ENCODE measurements around the gene TMEM59L.

Gene TMEM59L

DNA sequence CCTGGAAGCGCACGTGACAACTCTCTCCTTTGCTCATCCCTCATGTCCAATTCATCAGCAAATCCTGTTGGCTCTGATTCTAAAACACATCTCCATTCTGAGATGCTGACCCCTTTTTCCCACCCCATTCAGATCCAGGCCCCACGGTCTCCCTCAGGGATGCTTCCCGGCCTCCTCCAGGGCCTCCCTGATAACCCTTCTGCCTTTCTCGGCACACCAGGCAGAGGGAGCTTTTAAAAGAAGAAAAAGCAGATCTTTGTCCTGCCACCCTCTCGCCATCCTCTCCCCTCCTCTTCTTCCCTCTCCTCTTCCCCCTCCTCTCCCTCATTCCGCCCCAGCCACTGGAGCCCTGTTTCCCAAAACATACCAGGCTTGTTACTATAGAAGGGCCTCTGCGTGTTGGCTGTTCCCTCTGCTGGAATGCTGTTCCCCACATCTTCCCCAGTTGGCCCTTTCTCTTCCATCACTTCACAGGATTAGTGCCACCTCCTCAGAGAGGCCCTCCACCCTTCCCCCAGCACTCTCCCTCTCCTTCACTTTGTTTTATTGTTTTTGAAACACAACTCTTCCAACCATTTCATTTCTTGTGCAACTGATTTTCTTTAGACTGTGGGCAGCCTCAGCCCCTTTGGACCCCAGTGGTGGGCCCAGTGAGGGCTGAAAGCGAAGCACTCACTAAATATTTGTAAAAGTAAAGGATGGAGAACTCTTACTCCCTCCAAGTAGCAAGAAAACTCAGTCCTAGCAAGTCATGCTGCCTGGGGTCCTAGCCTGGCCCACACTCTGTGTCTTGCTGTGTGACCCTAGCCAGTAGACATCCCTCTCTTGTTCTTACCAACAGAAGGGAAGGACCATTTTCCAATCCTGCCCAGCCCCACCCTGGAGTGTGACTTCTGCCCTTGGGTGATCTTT, 3.6 kb upstream of the TMEM59L start:
- DNase-seq (ENCODE audit: low read depth): no peak

DNA sequence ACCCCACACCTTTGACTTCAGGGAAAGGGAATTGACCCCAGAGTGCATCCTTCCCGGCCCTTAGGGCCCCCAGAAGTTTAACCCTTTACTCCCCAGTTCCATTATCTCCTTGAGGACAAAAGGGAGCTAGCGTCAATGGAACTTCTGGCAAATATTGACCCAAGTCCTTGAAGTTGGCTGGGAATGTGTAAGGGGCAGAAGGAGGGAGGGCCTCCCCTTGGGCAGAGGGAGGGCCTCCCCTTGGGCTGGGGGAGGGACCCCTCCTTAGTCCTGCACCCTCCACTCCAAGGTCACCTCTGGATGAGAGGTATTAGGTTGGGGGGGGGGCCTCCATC, 3.0 kb upstream of the TMEM59L start:
- DNase-seq (ENCODE audit: low read depth): no peak

DNA sequence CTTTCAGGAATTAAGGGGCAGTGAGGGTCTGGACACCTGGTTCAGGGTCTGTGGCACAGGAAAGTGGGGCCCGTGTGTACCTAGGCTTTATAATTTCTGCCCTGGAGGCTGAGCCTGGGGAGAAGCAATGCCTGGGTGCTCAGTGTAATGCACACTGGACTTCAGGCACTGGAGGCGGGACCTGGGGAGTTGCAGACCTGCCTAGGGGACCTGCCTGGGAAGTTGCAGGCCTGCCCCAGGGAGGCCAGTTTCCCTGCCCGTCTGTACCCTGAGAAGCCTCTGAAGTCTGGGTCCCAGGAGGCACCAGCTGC, 2.5 kb upstream of the TMEM59L start:
- DNase-seq (ENCODE audit: low read depth): no peak

DNA sequence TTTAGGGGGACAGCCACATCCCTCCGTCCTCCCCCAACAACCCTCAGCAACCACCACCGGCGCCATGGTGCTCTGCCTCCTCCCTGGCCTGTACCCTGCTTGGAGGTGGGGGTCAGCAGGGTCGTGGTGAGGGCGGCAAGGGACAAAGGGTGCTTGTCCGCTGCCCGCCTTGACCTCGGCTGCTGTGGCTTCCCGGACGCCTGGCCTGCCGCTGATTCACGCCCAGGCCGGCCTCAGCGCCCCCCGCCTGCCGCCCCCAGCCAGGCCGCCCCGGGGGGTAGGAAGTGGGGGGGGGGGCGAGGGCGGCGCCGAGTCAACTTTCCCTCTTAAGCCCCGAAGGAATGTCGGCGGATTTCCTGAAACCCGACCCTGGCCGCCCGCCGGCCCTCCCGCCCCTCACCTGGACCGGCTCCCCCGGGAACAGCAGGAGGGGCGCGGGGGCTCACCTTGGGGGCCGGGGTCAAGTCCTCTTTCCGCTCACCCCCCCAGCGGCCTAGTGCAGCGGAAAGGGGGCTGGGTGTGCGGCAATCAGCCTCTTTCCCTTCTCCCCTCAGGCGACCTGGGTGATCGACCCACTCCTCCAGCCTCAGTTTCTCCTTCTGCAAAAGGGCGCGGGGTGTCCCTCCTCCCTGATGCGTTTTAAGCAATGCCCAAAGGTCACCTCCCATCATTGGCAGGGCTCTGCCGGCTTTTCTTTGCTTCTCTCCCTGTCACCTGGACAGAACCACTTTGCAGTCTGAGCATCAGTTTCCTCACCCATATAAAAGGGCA, 1.9 kb upstream of the TMEM59L start:
- no peak for DNase-seq (ENCODE audit: low read depth)

DNA sequence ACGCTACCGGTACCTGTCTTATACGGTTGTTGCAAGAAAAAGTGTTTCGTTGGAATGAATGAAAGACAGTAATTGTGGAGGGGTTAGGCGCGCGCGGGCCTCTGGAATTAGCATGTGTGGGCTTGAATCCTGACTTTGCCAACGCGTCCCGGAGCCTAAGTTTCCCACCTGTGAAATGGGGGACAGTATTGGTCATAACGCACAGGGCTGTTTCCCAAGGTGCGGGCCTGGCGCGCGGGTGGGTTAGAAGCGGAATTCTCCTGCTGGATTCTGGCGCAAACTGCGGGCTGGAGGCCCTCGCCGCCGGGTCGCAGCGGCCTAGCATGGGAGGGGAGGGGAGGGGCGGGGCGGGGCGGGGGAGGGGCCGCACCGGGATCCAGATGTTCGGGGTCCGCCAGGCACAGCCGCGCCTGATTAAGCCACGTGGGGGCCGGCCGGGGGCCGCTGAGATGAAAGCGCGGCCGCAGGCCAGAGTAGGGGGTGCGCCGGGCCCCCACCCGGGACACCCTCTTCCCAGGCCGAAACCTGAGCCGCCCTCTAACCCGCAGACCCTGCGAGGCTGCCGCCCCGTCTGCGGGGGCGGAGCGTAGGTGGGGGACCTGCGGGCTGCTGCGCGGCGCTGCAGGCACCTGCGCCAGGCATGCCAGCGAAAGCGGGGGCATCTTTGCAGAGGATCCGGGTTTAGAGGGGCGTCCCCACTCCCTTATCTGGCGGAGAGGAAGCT, 1.2 kb upstream of the TMEM59L start:
- no peak for DNase-seq (ENCODE audit: low read depth)

DNA sequence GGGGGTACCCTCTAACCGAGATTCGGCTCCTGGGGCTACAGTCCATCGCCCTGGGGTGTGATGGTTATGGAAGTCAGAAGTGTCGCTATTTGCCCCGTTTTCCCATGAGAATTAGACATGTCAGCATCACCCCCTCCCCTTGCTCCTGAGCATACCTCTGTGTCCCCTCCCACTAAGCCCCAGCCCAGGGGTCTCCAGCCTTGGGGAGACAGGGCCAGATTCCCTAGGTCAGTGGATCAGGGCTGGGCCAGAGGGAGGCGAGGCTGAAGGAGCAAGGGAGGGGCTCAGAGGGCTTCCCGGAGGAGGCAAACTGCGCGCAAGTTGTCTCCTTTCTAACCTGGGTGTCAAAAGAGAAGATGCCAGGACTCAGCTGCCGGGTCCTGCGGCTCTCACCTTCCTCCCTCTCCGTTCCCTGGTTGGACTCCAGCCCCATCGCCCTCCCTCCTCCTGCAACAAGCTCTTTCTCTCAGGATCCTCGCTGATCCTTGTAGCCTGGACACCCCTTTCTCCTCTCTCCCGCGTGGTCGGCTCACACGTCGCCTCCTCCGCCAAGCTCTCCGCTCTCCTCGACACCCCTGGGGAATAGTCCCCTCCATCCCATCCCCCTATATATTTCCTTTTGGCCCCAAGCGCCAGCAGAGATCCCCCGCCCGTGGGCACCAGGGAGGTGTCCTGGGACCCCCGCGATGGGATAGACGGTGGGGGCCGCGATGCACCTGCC, 459 bp upstream of the TMEM59L start:
- no peak for DNase-seq (ENCODE audit: low read depth)

DNA sequence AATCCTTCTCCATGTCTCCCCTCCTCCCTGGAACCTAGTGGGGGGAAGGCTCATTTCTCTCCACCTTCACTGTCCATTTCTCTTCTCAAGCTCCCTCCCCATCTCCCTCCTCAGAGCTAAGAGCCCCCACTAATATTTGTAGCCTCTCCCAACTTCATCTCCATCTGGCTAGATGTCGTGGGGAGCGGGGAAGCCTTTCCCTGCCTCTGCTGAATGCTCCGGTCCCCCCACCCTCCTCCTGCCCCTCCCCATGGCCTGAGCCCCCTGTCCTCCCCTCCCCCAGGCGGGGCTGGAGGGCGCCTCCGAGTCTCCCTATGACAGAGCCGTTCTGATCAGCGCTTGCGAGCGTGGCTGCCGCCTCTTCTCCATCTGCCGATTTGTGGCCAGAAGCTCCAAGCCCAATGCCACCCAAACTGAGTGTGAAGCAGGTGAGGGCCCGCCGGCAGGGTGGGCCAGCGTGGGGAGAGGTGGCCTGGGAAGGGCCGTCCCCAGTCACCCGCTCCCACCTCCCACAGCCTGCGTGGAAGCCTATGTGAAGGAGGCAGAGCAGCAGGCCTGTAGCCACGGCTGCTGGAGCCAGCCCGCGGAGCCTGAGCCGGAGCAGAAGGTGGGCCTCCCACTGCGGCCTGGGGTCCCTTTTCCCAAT, 1.0 kb downstream of the TMEM59L start:
- no peak for DNase-seq (ENCODE audit: low read depth)

DNA sequence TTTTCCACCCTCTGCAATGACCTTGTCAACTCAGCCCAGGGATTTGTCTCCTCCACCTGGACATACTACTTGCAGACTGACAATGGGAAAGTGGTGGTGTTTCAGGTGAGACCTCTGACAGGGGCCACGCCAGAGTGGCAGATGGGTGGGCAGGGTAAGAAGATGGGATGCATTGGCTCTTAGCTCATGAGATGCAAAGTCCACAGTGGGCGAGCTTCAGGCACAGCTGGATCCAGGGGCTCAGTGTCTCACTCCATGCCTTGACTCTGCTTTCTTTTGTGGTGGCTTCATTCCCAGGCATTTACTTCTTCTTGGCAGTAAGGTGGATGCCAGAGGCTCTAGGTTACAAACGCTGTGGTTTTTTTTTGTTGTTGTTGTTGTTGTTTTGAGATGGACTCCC, 3.4 kb downstream of the TMEM59L start:
- no peak for DNase-seq (ENCODE audit: low read depth)

DNA sequence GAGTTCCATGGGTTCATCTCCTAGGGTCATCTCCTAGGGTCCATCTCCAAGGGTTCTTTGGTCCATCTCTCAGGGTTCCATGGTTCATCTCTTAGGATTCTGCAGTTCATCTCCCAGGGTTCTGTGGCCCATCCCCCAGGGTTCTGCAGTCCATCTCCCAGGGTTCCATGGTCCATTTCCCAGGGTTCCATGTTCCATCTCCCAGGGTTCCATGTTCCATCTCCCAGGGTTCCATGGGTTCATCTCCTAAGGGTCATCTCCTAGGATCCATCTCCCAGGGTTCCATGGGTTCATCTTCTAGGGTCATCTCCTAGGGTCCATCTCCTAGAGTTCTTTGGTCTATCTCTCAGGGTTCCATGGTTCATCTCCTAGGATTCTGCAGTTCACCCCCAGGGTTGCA, 4.9 kb downstream of the TMEM59L start:
- DNase-seq (ENCODE audit: low read depth): no peak

DNA sequence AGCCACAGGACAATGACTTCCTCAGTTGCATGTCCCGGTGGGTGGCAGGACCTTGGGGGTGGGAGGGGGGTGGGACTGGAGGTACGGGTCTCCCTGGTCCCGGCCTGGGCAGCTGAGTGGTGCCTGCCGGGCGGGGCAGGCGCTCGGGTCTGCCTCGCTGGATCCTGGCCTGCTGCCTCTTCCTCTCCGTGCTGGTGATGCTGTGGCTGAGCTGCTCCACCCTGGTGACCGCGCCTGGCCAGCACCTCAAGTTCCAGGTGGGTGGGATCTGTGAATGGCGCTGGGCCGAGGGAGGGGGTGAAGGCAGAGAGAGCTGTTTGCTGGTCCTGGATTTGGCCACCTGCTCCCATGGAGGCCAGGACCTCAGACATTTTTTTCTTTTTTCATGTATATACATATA, 5.6 kb downstream of the TMEM59L start:
- no peak for DNase-seq (ENCODE audit: low read depth)

DNA sequence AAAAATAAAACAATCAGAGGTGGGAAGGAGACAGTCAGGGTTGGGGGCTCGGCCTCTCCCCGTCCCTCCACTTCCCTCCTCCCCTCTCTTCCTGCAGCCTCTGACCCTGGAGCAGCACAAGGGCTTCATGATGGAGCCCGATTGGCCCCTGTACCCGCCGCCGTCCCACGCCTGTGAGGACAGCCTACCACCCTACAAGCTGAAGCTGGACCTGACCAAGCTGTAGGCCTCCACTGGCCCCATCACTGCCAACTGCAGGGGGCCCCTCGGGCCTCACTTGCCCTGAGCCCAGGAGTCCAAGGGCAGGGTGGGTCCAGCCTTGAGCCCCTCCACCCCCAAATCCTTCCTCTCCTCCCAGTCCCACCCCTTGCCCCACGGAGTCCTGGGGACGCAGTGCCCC, 7.6 kb downstream of the TMEM59L start:
- DNase-seq (ENCODE audit: low read depth): no peak

DNA sequence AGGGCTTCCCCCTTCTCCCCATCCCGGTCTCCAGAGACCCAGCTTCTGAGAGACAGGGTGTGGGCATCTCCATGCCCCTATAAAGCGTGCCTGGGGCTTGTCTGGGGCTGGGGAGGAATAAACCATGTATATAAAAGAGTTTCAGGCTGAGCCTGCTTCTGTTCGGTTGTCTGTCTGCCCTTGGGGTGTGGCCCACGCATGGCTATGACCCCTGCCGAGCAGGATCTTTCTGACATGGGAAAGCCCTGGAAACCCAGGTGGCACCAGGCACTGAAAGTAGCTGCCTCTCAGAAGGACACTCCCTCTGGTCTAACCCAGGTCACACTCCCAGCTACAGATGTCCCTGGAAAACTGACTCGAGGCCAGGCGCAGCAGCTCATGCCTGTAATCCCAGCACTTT, 8.2 kb downstream of the TMEM59L start:
- DNase-seq (ENCODE audit: low read depth): no peak

DNA sequence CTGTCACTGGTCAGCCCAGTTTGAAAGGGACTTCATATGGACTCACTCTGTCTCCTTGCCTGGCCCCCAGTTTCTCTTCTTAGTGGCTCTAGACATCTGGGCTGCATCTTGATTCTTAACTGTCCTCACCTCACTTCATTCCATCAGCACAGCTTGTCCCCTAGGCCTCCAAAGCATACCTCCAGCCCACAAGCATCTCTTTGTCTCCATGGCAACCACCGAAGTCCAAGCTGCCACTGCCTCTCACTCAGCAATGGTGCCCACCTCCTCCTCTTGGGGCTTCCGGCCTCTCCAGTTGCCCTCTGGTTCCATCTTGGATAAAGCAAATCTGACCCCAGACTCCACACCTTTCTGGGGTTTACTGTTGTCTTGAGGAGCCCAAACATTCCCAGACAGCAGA, 14.2 kb downstream of the TMEM59L start:
- DNase-seq (ENCODE audit: low read depth): no peak

DNA sequence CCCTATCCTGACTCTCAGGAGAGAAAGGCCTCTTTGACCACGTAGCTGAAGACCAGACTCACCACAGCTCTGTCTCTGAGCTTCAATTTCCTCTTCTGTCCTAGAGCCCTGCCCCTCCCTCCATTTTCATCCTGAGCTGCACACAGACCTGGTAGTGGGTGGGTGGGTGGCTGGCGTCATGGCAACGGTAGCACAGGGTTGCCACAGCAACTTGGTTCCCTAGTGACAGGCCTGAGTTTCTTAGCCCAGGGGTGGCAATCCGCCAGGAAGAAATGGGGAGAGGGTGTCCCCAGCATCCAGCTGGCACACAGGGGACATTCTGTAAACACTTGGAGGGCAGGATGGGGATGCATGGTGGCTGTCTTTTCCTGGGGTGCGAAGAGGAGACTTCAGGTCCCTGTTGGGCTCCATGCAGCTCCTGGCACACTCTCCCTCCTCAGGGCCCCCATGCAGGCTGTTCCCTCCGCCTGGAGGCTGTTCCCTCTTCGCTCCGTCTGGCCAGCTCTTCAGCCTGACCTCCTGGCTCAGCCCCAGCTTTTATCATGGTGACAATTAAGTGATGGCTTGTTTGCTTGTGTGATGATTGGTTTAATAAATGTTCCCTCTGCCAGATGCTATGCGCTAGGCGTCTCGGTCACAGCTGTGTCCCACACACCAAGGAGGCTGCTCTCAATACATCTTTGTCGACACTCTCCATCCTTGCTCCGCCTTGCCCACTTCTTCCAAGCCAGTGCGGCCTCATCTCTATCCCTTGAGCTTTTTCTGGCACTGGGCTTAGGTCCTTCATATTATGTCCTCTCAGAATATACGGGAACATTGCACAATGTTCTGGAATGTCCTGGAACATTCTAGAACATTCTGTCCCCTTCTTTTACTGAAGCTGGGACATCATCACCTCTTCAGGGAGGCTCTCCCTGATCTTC, 16.8 kb downstream of the TMEM59L start:
- DNase-seq (ENCODE audit: low read depth): no peak

DNA sequence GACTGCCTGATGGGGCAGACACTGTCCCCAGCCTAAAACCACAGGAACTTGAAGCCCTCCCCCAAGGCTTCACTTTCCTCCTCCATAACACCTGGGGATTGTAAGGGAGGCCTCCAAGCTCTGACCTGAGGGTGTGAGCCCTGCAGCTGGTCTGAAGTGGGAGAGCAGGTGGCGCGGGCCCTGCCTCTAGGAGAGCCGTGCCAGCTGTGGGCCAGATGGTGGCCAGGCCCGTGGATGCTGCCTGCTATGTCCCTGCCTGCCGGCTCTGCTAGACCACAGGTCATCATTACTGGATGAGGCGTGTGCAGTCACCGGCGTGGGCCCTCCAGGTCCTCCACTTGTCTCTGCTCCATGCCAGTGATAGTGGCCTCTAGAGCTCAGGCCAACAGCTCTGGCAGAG, 20.7 kb downstream of the TMEM59L start:
- DNase-seq (ENCODE audit: low read depth): no peak

DNA sequence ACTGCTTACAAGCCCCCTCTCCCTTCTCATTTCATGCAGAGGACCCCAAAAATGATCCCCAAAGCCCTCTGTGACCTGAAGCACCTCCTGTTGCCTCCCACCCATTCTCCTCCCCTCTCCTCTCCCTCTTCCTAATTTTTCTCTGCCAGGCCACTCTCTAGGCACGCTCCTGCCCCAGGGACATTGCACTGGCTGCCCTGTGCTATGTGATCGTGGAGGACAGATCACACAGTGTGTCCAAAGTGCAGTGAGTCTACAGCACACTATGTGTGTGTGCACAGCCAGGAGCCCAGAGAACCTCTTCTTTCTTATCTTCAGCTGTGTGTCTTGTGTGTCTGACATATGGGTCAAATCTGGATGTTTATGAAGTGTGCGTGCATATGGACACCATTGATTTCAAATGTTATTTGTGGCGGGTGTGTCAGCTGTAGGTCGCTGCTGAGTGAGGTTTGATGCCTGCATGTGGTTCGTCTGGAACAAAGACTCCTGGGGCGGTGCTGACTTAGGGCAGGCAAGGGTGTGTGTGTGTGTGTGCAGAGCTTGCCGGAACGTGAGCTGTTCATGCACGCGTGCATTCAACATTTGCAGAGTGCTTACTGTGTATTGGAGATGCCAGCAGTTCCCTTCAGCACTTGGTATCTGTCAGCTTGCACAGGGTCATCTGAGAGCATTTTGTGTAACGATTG, 22.1 kb downstream of the TMEM59L start:
- DNase-seq (ENCODE audit: low read depth): no peak

DNA sequence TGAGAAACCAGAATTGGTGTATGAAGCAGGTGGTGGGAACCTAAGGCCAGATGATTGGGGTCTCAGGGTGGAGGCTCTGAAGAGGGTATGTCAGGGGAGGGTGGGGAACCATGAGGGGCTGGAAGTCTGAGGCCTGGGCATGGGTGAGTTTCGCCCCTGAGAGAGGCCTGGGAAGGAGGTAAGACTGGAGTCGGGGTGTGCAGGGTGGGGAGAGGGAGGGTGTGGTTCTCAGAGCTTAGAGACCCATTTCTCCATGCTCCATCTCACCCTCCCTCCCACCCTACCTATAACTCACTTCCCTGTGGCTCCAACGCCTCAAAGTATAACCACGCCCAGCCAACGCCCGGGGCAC, 23.1 kb downstream of the TMEM59L start:
- no peak for DNase-seq (ENCODE audit: low read depth)

DNA sequence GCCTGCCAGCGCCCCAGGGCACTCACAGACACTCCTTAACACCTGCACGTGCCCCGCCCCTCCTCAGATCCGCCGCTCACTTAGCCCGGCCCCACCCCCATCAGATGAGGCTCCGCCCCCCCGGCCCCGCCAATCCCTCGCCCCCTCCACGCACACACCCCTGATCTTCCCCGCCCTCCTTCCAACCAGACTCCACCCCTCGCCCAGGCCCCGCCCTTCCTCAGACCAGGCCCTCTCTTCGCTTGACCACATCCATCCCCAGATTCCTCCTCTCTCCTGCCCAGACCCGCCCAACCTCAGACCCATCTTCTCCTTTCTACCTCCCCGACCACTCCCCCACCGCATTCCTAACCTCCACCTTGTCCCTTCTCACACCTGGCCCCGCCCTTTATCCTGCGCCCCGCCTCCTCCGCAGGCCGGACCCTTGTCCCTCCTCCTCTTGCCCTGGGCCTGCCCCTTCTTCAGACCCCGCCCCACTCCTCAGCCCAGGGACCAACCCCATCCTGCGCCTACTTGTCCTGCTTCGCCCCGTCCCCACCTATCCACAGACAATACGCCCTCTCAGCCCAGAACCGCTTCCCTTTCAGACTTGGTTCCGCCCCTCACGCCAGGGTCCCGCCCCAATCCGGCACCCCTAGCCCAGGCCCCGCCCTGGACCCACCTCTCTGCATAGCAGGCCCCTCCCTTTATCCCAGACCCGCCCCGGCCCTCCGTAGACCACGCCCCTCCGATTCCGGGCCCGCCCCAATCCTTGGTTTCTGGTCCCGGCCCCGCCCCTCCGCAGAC, 23.7 kb downstream of the TMEM59L start:
- DNase-seq (ENCODE audit: low read depth): peak; percentile 95

DNA sequence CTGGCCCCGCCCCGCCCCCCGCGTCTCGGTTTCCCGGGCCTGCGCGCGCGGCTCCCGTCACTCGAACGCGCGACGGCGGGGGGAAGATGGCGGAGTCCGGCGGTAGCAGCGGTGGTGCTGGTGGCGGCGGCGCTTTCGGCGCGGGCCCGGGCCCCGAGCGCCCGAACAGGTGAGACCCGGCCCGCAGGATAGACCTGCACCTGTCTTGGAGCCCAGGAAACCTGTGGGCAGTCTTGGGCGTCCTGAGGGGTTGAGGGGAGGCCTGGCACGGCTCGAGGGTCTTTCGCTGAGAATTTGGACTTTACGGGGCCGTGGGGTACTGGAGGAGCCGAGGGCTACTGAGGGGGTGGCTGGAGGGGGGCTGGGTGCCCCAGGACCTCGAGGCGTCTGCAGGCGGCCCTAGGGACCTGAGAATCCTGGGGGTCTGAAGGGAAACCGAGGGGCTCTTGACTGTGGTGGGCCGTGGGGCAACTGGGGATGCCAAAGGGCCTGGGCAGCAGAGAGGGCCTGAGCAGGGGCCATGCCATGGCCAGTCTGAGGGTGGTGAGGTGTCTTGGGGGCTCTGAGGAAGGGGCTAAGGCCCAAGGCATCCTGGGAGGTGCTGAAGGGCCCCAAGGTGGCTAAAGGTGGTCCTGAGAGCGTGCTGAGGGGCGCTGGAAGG, 24.4 kb downstream of the TMEM59L start, which contains the start of gene KLHL26:
Gene KLHL26, plus strand, starts transcription at position 60 of the 661 bp plus-strand sequence. Its CDS starts 27 bp downstream, at position 87.
- DNase-seq (ENCODE audit: low read depth): no peak

All from stimulated activated CD8-positive, alpha-beta memory T cell treated with anti-CD3 and anti-CD28 coated beads, Interleukin-12 subunit alpha, Interleukin-12 subunit beta, amount 100 ng/mL, for 4 hours (primary cell).